GM19035 (cell line): ENCODE results near the gene PCYT2.

ENCODE experiments used
- ATAC-seq: cut with Tn5 transposase; IDR thresholded peaks from one replicate; pipeline ENCODE4 v1.9.1; 2021; ENCODE audit not compliant: unreplicated experiment

The PCYT2 gene

GRCh38 chr17:81944858-81945257 is 33.7 kb upstream of the PCYT2 start:
- no peak for ATAC-seq

- ATAC-seq = no peak
Observed at GRCh38 chr17:81942167-81942553, 31.0 kb upstream of the PCYT2 start.

GRCh38 chr17:81941484-81942166 is 30.4 kb upstream of the PCYT2 start:
- ATAC-seq = no peak

- ATAC-seq = no peak
Observed at GRCh38 chr17:81940538-81941483, 29.6 kb upstream of the PCYT2 start.

GRCh38 chr17:81939881-81940385 is 28.7 kb upstream of the PCYT2 start:
- ATAC-seq = no peak

- no peak for ATAC-seq
Observed at GRCh38 chr17:81939218-81939617, 28.0 kb upstream of the PCYT2 start.

- ATAC-seq = no peak
Observed at GRCh38 chr17:81935709-81936084, 24.5 kb upstream of the PCYT2 start.

- no peak for ATAC-seq
Observed at GRCh38 chr17:81934850-81935708, 23.9 kb upstream of the PCYT2 start.

- no peak for ATAC-seq
Observed at GRCh38 chr17:81934098-81934757, 23.0 kb upstream of the PCYT2 start.

- no peak for ATAC-seq
Observed at GRCh38 chr17:81933178-81933699, 22.0 kb upstream of the PCYT2 start.

- no peak for ATAC-seq
Observed at GRCh38 chr17:81932333-81932983, 21.3 kb upstream of the PCYT2 start.

GRCh38 chr17:81931557-81932332 is 20.5 kb upstream of the PCYT2 start:
- no peak for ATAC-seq

- ATAC-seq = no peak
Observed at GRCh38 chr17:81931189-81931556, 20.0 kb upstream of the PCYT2 start.

- no peak for ATAC-seq
Observed at GRCh38 chr17:81930142-81931125, 19.2 kb upstream of the PCYT2 start.

- ATAC-seq = no peak
Observed at GRCh38 chr17:81929253-81930141, 18.3 kb upstream of the PCYT2 start.

- no peak for ATAC-seq
Observed at GRCh38 chr17:81928544-81929252, 17.5 kb upstream of the PCYT2 start.
